KG1 (cell line): ENCODE data around the gene RFTN2.

Experiments used
- DNase-seq: peaks from one replicate; lab custom pipeline; 2025; lab: John Stamatoyannopoulos, UW

Gene RFTN2

GRCh38 chr2:197547163-197547900 lies 128.1 kb downstream of the RFTN2 start:
- DNase-seq: no peak

GRCh38 chr2:197543206-197543605 lies 132.2 kb downstream of the RFTN2 start:
- DNase-seq: no peak

GRCh38 chr2:197539734-197540133 lies 135.7 kb downstream of the RFTN2 start:
- no peak for DNase-seq

DNA sequence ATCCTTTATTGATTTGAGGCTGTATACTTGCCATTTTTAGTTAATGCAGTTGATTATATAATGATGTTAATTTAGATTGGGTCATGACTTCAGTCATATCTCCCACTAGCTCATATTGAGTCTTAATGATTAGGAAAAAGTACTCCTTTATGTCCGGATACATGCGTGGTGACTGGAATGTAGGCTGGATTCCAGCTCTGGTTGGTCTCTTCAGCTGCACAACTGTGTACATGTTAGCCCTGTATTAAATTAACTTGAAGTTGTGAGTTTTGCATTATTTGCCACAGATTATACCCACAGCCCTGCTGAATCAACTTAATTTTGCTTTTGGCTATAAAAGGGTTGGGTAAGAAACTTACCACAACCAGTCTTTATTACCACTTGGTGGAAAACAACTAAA lies 137.0 kb downstream of the RFTN2 start:
- no peak for DNase-seq
